Thyroid gland (tissue), 4 donors: ENCODE measurements around the gene ENOX1. TPM values are rescaled to one million over a fixed set of nuclear protein-coding genes. Genes with fewer than 3 reads are reported as not detected.

Source experiments
- DNase-seq, 2 donors: peaks; one replicate each; pipeline ENCODE4 v3.0.0-alpha.2; 2019
- H3K27ac ChIP-seq, 3 donors: fragments of 200-600 bp; sonication (generic); 1 replicate in 2 of 3; 2 replicates in 1 of 3; pipeline ENCODE4 v1.5.1; 2016 to 2019; ENCODE audit warnings: mild to moderate bottlenecking in 1 of 3, moderate library complexity in 1 of 3
- H3K27me3 ChIP-seq: fragments of 200-600 bp; sonication (generic); one replicate; pipeline ENCODE4 v1.5.1; 2019
- H3K36me3 ChIP-seq, 2 donors: fragments of 200-600 bp; sonication (generic); one replicate each; pipeline ENCODE4 v1.5.1; 2016 to 2019
- H3K4me1 ChIP-seq, 2 donors: fragments of 200-600 bp; sonication (generic); one replicate each; pipeline ENCODE4 v1.5.1; 2017 to 2019
- H3K4me3 ChIP-seq, 3 donors: fragments of 200-600 bp; sonication (generic); replicated peaks in 1 of 3; 1 replicate in 2 of 3; 2 replicates in 1 of 3; pipeline ENCODE4 v1.5.1; 2016; ENCODE audit warnings: mild to moderate bottlenecking in 1 of 3
- H3K9me3 ChIP-seq: fragments of 200-600 bp; sonication (generic); one replicate; pipeline ENCODE4 v1.5.1; 2017
- CTCF ChIP-seq, 6 experiments: fragments of 200-600 bp in 3 of 6; fragments of 450-650 bp in 3 of 6; sonication (generic) in 3 of 6; IDR thresholded peaks; one replicate each; pipeline ENCODE4 v1.5.1; 2016 to 2019; ENCODE audit warnings: antibody characterized with exemption in 6 of 6, mild to moderate bottlenecking in 2 of 6, inconsistent platforms in 1 of 6, moderate library complexity in 1 of 6
- POLR2A ChIP-seq, 2 donors: fragments of 450-650 bp; IDR thresholded peaks; one replicate each; pipeline ENCODE4 v1.6.1; 2017; ENCODE audit warnings: antibody characterized with exemption in 2 of 2, mild to moderate bottlenecking in 2 of 2, moderate library complexity in 1 of 2
- WGBS, 2 donors: methylation state at CpG; one replicate each; pipeline ENCODE4 v1.1.5; 2017; 5-methylcytosine and 5-hydroxymethylcytosine counted together
- intact Hi-C: fragments of 100-400 bp; cut with DNase I; formaldehyde crosslinking; loops from one replicate; pipeline ENCODE4 v1.15.1; 2023
- total RNA-seq, 4 donors: library from RNA; depleted of rRNA; stranded (reverse); fragments of >200 nt; gene quantifications; one replicate each; pipeline ENCODE4 v1.2.3, GENCODE V29; 2016

ENOX1 gene
- total RNA-seq, 4 donors from 2014 or later = 0.13 to 1.8 (median 0.31) TPM

GRCh38 chr13:43787518-43787891 lies 733 bp upstream of the ENOX1 start:
- intact Hi-C loops = no loop called here

DNA sequence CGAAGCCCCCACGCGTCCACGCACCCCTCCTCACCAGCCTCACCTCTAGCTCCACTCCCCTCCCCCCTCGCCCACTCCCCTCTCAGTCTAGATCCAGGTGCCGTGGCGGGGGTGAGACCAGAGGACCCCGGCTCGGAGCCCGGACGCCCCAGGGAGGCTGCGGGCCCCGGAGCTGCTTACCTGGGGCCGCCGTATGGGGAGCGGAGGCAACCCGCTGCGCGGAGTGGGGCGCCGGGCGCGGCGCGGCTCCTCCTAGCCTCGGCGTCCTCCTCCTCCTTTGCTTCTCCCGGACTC lies 353 bp downstream of the ENOX1 start:
- 0 to 1% methylated on average over 1 to 18 of the region's 28 CpGs for WGBS, 2 donors
- intact Hi-C loops = no loop called here
- Histone ChIP-seq H3K9me3 (no peaks in the 10 kb centered on the region), H3K4me1 (peaks cover 15 to 22% of the 10 kb centered on the region in 2 donors), H3K27me3 (peaks cover 4% of the 10 kb centered on the region), H3K36me3 (no peaks in the 10 kb centered on the region), H3K4me3 (peak overlapping the region; percentile 21 to 45 (median 30)), H3K27ac (no peak overlapping the region)
- no peak for DNase-seq
- TF ChIP-seq CTCF (IDR thresholded peaks at IDR 0.05) (no peak), POLR2A (IDR thresholded peaks at IDR 0.05) (no peak)

More at GRCh38 chr13:43787518-43787891, 733 bp upstream of the ENOX1 start:
- H3K36me3 ChIP-seq = no peaks in the 10 kb centered on the region
- no peak overlapping the region for H3K27ac ChIP-seq
- H3K4me1 ChIP-seq = peaks cover 15 to 22% of the 10 kb centered on the region in 2 donors
- 13 to 16% methylated on average over 9 of the region's 9 CpGs for WGBS, 2 donors
- no peaks in the 10 kb centered on the region for H3K9me3 ChIP-seq
- TF ChIP-seq CTCF (IDR thresholded peaks at IDR 0.05) (no peak), POLR2A (IDR thresholded peaks at IDR 0.05) (no peak)
- H3K4me3 ChIP-seq = peak overlapping the region in 2 of 3 donors; percentile 30 to 45
- no peak for DNase-seq
- peaks cover 4% of the 10 kb centered on the region for H3K27me3 ChIP-seq

- intact Hi-C loops = no loop called here
Measured at GRCh38 chr13:43785650-43786471, 911 bp downstream of the ENOX1 start.

GRCh38 chr13:43785261-43785649 lies 1.5 kb downstream of the ENOX1 start:
- Histone ChIP-seq H3K9me3 (no peaks in the 10 kb centered on the region), H3K27me3 (peaks cover 4% of the 10 kb centered on the region), H3K36me3 (no peaks in the 10 kb centered on the region), H3K27ac (no peak overlapping the region), H3K4me1 (peaks cover 15 to 22% of the 10 kb centered on the region in 2 donors), H3K4me3 (peak overlapping the region in 1 of 3 donors; percentile 45)
- TF ChIP-seq POLR2A (IDR thresholded peaks at IDR 0.05) = no peak
- no peak for TF ChIP-seq CTCF (IDR thresholded peaks at IDR 0.05)
- 15 to 30% methylated on average over 10 of the region's 10 CpGs for WGBS, 2 donors
- intact Hi-C loops = no loop called here
- no peak for DNase-seq

More at GRCh38 chr13:43785650-43786471, 911 bp downstream of the ENOX1 start:
- Histone ChIP-seq H3K27ac (no peak overlapping the region), H3K4me1 (peaks cover 15 to 22% of the 10 kb centered on the region in 2 donors), H3K9me3 (no peaks in the 10 kb centered on the region), H3K36me3 (no peaks in the 10 kb centered on the region), H3K4me3 (peak overlapping the region in 2 of 3 donors; percentile 12 to 45), H3K27me3 (peaks cover 4% of the 10 kb centered on the region)
- DNase-seq = peak; percentile 66 to 72
- 3 to 4% methylated on average over 41 to 53 of the region's 76 CpGs for WGBS, 2 donors
- no peak for TF ChIP-seq POLR2A (IDR thresholded peaks at IDR 0.05)
- no peak for TF ChIP-seq CTCF (IDR thresholded peaks at IDR 0.05)

- Histone ChIP-seq H3K4me1 (peaks cover 15 to 22% of the 10 kb centered on the region in 2 donors), H3K9me3 (no peaks in the 10 kb centered on the region), H3K27me3 (peaks cover under 1% of the 10 kb centered on the region), H3K36me3 (no peaks in the 10 kb centered on the region), H3K4me3 (no peak overlapping the region), H3K27ac (no peak overlapping the region)
- DNase-seq = no peak
- intact Hi-C loops = no loop called here
- no peak for TF ChIP-seq CTCF (IDR thresholded peaks at IDR 0.05)
- TF ChIP-seq POLR2A (IDR thresholded peaks at IDR 0.05) = no peak
- 93 to 94% methylated on average over 1 of the region's 1 CpG for WGBS, 2 donors
Measured at GRCh38 chr13:43784496-43784895, 2.3 kb downstream of the ENOX1 start.
